Fibroblast of lung (primary cell): ENCODE results near the gene GSE1. TPM values are rescaled to one million over a fixed set of nuclear protein-coding genes. Genes with fewer than 3 reads are reported as not detected.

Source experiments
- DNase-seq, 2 donors: peaks; one replicate each; pipeline versions ENCODE4 v3.0.0 to v3.0.0-alpha.2; 2010; ENCODE audit warnings: low read depth in 2 of 2
- H2AFZ ChIP-seq: 2 replicates; pipeline ENCODE4 v1.5.1; 2012; ENCODE audit warnings: low read length, control low read depth, inconsistent platforms
- H3K27ac ChIP-seq: 2 replicates; pipeline ENCODE4 v1.5.1; 2011; ENCODE audit warnings: low read length, control low read depth; ENCODE audit not compliant: insufficient read depth
- H3K27me3 ChIP-seq: 2 replicates; pipeline ENCODE4 v1.5.1; 2011; ENCODE audit warnings: mild to moderate bottlenecking, low read length; ENCODE audit not compliant: control insufficient read depth, insufficient read depth
- H3K36me3 ChIP-seq: 2 replicates; pipeline ENCODE4 v1.5.1; 2011; ENCODE audit warnings: low read length; ENCODE audit not compliant: control insufficient read depth, insufficient read depth
- H3K4me1 ChIP-seq: 2 replicates; pipeline ENCODE4 v1.5.1; 2011; ENCODE audit warnings: low read length; ENCODE audit not compliant: control insufficient read depth, insufficient read depth; ENCODE audit errors: extremely low read depth
- H3K4me2 ChIP-seq: 2 replicates; pipeline ENCODE4 v1.5.1; 2011; ENCODE audit warnings: low read length, control low read depth; ENCODE audit not compliant: insufficient read depth; ENCODE audit errors: extremely low read depth
- H3K4me3 ChIP-seq, 4 experiments: fragments of 200-600 bp in 1 of 4; sonication (generic) in 1 of 4; replicated peaks in 1 of 4; 2 replicates each; pipeline ENCODE4 v1.5.1; 2011 to 2016; ENCODE audit warnings: low read length in 4 of 4, low read depth in 3 of 4, mild to moderate bottlenecking in 3 of 4, control low read depth in 2 of 4, inconsistent platforms in 1 of 4, mixed read lengths in 1 of 4; ENCODE audit not compliant: insufficient read depth in 1 of 4; ENCODE audit errors: control extremely low read depth in 1 of 4
- H3K79me2 ChIP-seq: 2 replicates; pipeline ENCODE4 v1.5.1; 2012; ENCODE audit warnings: mild to moderate bottlenecking, low read length, inconsistent platforms; ENCODE audit not compliant: control insufficient read depth, insufficient read depth
- H3K9ac ChIP-seq: 2 replicates; pipeline ENCODE4 v1.5.1; 2011; ENCODE audit warnings: mild to moderate bottlenecking, low read length, control low read depth; ENCODE audit not compliant: insufficient read depth
- H3K9me3 ChIP-seq: 2 replicates; pipeline ENCODE4 v1.5.1; 2012; ENCODE audit warnings: low read depth, low read length; ENCODE audit not compliant: control insufficient read depth, insufficient read depth
- H4K20me1 ChIP-seq: 2 replicates; pipeline ENCODE4 v1.5.1; 2011; ENCODE audit warnings: low read length; ENCODE audit not compliant: control insufficient read depth, insufficient read depth; ENCODE audit errors: extremely low read depth
- EZH2 ChIP-seq: IDR thresholded peaks from 2 replicates; pipeline ENCODE4 v1.5.1; 2012; ENCODE audit warnings: low read length, control low read depth, mild to moderate bottlenecking; ENCODE audit errors: missing control alignments
- polyA plus RNA-seq, 2 donors: library from polyadenylated mRNA; depleted of rRNA in 1 of 2; stranded (reverse) in 1 of 2; unstranded in 1 of 2; fragments of >200 nt; gene quantifications; 2 replicates each; pipeline ENCODE4 v1.2.1, GENCODE V29; 2011 to 2012; ENCODE audit warnings: missing spikeins in 1 of 2
- total RNA-seq: library from RNA; depleted of rRNA; stranded (reverse); fragments of >200 nt; gene quantifications from 2 replicates; pipeline ENCODE4 v1.2.1, GENCODE V29; 2014
- TF ChIP-seq, protein P1 (sequence below), 2 donors: IDR thresholded peaks in 1 of 2; conservative IDR thresholded peaks in 1 of 2; 1 replicate in 1 of 2; 2 replicates in 1 of 2; pipeline ENCODE4 v1.5.1; 2011 to 2012; ENCODE audit warnings: low read length in 2 of 2, control low read depth in 1 of 2, inconsistent platforms in 1 of 2, low read depth in 1 of 2, mild to moderate bottlenecking in 1 of 2

GSE1 gene
- total and polyA plus RNA-seq, 2 donors (not counting 1 experiment from before 2014, with no cell fraction given) = 11.0 to 35.7 TPM

DNA sequence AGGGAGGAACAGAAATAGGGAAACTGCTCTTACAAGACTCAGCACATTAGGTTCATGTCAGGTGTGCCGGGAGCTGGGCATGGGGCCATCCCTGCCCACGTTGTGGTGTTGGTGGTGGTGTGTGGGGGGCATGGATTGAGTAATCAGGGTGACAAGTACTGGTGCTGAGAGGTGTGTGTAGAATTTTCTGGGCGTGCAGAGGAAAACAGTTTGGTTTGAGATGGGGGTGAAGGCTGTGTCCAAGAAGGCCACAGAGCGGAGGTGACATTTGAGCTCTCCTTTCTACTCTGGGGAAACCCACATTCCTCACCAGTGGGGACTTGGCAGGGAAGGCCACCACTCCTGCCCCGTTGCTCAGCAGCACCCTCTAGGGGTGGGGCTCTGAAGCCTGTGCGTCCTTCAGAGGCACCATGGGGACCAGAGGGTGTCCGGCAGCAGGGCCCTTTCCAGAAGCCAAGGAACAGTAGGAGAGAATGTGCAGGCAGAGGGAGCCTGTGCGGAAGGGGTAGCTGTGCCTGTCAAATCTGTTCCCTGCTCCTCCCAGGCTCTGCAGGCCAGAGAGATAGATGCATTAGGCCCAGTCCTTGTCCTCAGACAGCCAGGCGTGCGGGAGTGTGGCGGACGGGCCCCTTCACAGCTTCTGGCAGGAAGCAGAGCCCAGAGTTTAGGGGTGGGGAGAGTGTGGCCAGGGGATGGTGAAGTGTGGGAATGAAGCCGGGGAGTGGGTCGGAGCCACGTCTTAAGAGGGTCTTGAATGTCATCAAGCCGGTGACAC is 48.7 kb upstream of the GSE1 start:
- H2AFZ ChIP-seq = no peak overlapping the region
- peaks cover 10% of the 10 kb centered on the region for H3K4me1 ChIP-seq
- no peak overlapping the region for H3K4me3 ChIP-seq
- H3K27me3 ChIP-seq = no peaks in the 10 kb centered on the region
- no peak overlapping the region for H3K4me2 ChIP-seq
- H3K27ac ChIP-seq = no peak overlapping the region
- H3K9me3 ChIP-seq = no peaks in the 10 kb centered on the region
- H3K36me3 ChIP-seq = no peaks in the 10 kb centered on the region
- TF ChIP-seq EZH2 = no peak
- TF ChIP-seq, protein P1, sequence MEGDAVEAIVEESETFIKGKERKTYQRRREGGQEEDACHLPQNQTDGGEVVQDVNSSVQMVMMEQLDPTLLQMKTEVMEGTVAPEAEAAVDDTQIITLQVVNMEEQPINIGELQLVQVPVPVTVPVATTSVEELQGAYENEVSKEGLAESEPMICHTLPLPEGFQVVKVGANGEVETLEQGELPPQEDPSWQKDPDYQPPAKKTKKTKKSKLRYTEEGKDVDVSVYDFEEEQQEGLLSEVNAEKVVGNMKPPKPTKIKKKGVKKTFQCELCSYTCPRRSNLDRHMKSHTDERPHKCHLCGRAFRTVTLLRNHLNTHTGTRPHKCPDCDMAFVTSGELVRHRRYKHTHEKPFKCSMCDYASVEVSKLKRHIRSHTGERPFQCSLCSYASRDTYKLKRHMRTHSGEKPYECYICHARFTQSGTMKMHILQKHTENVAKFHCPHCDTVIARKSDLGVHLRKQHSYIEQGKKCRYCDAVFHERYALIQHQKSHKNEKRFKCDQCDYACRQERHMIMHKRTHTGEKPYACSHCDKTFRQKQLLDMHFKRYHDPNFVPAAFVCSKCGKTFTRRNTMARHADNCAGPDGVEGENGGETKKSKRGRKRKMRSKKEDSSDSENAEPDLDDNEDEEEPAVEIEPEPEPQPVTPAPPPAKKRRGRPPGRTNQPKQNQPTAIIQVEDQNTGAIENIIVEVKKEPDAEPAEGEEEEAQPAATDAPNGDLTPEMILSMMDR (conservative IDR thresholded peaks at IDR 0.05 in 1 of 2, IDR thresholded peaks at IDR 0.05 in 1 of 2; ENCODE audit: low read depth in 1 of 2, low read length in 2 of 2) = peak; percentile 51 to 60
- DNase-seq = no peak
- no peaks in the 10 kb centered on the region for H4K20me1 ChIP-seq
- H3K9ac ChIP-seq = no peak overlapping the region
- peaks cover 44% of the 10 kb centered on the region for H3K79me2 ChIP-seq

DNA sequence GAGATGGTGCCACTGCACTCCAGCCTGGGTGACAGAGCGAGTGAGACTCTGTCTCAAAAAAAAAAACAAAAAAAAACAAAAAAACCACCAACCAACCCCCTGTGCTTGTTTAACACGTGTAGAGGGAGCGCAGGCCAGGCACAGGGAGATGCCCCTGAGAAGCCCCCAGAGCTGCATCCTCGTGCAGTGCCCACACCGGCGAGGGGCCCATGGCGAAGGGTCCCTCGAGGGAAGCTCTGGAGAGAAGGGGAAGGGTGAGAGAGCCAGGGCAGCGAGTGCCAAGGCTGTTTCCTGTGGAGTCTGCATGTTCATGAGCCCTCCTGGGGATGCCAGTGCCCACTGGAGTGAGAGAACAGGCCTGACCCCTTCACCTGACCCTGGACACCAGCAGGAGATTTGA is 47.8 kb upstream of the GSE1 start:
- Histone ChIP-seq H3K4me3 (no peak overlapping the region), H3K4me1 (peaks cover 12% of the 10 kb centered on the region), H3K9me3 (no peaks in the 10 kb centered on the region), H3K79me2 (peaks cover 41% of the 10 kb centered on the region), H4K20me1 (no peaks in the 10 kb centered on the region), H3K36me3 (no peaks in the 10 kb centered on the region), H3K4me2 (no peak overlapping the region), H3K27ac (no peak overlapping the region), H3K27me3 (no peaks in the 10 kb centered on the region), H3K9ac (no peak overlapping the region), H2AFZ (no peak overlapping the region)
- no peak for TF ChIP-seq EZH2
- TF ChIP-seq, protein P1 (conservative IDR thresholded peaks at IDR 0.05 in 1 of 2, IDR thresholded peaks at IDR 0.05 in 1 of 2; ENCODE audit: low read depth in 1 of 2, low read length in 2 of 2) = no peak
- DNase-seq = no peak

DNA sequence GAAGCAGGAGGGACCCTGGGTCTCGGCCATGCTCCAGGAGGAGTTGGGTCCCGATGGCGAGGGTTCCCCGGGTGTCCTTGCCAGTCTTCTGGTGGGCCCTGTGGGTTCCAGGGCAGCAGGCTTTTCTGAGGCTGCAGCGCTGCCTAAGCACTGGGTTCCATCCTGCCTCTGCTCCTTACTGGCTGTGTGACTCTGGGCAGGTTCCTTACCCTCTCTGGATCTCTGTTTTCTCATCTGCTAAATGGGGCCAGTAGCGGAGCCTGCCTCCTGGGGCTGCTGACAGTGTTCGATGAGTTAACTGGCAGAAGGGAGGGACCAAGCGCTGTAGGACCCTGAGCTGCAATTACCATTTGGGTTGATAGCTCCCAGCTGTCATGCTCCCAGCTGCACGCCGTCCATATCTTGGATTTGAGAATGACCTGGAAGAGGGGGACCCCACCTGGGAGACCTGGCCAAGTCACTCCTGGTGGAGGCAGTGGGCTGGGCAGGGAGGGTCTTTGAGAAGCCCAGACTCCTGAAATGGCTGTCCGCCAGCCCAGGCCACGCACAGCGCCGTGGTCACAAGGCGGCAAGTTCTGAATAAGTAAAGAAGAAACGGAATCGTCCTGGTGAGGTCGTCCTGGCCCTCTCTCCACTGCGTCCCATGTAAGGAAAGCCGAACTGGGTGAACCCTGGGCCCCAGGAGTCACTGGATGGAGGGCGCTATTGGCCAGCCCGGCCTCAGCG is 47.2 kb upstream of the GSE1 start:
- H3K4me3 ChIP-seq = no peak overlapping the region
- peaks cover 36% of the 10 kb centered on the region for H3K79me2 ChIP-seq
- no peaks in the 10 kb centered on the region for H3K36me3 ChIP-seq
- H4K20me1 ChIP-seq = no peaks in the 10 kb centered on the region
- no peak overlapping the region for H3K27ac ChIP-seq
- peaks cover 12% of the 10 kb centered on the region for H3K4me1 ChIP-seq
- H3K9ac ChIP-seq = no peak overlapping the region
- DNase-seq = no peak
- no peak overlapping the region for H3K4me2 ChIP-seq
- H3K9me3 ChIP-seq = no peaks in the 10 kb centered on the region
- H2AFZ ChIP-seq = no peak overlapping the region
- no peaks in the 10 kb centered on the region for H3K27me3 ChIP-seq
- TF ChIP-seq, protein P1 (conservative IDR thresholded peaks at IDR 0.05 in 1 of 2, IDR thresholded peaks at IDR 0.05 in 1 of 2; ENCODE audit: low read depth in 1 of 2, low read length in 2 of 2) = no peak
- TF ChIP-seq EZH2 = no peak
